GM18511 (cell line): Measurements from ENCODE around the gene PHOX2A.

Source experiments
- ATAC-seq: cut with Tn5 transposase; IDR thresholded peaks from one replicate; pipeline ENCODE4 v1.9.1; 2021; ENCODE audit warnings: mild to moderate bottlenecking, moderate library complexity; ENCODE audit not compliant: unreplicated experiment

The PHOX2A gene

GRCh38 chr11:72250661-72251464, 6.9 kb upstream of the PHOX2A start:
- no peak for ATAC-seq

GRCh38 chr11:72249961-72250360, 6.0 kb upstream of the PHOX2A start:
- ATAC-seq, result no peak

GRCh38 chr11:72247584-72247983, 3.6 kb upstream of the PHOX2A start:
- no peak for ATAC-seq

GRCh38 chr11:72245263-72245816, 1.4 kb upstream of the PHOX2A start:
- no peak for ATAC-seq

GRCh38 chr11:72244361-72245262, 636 bp upstream of the PHOX2A start:
- ATAC-seq, result no peak

- ATAC-seq, result no peak
Observed at GRCh38 chr11:72243173-72244059, 560 bp downstream of the PHOX2A start.

- ATAC-seq, result no peak
Observed at GRCh38 chr11:72242141-72242540, 1.8 kb downstream of the PHOX2A start.

- no peak for ATAC-seq
Observed at GRCh38 chr11:72241291-72241781, 2.6 kb downstream of the PHOX2A start.

- no peak for ATAC-seq
Observed at GRCh38 chr11:72240461-72241290, 3.3 kb downstream of the PHOX2A start.

- ATAC-seq, result no peak
Observed at GRCh38 chr11:72239849-72240460, 4.0 kb downstream of the PHOX2A start.

- no peak for ATAC-seq
Observed at GRCh38 chr11:72239313-72239848, 4.6 kb downstream of the PHOX2A start.

GRCh38 chr11:72238492-72239312, 5.3 kb downstream of the PHOX2A start:
- no peak for ATAC-seq

- ATAC-seq, result no peak
Observed at GRCh38 chr11:72238040-72238450, 5.9 kb downstream of the PHOX2A start.

- ATAC-seq, result no peak
Observed at GRCh38 chr11:72237112-72237931, 6.7 kb downstream of the PHOX2A start.

- ATAC-seq, result no peak
Observed at GRCh38 chr11:72236774-72237111, 7.2 kb downstream of the PHOX2A start.

- ATAC-seq, result no peak
Observed at GRCh38 chr11:72236083-72236697, 7.8 kb downstream of the PHOX2A start.
